HG03521 (cell line): ENCODE results near the gene MYL6.
"Not testable (repeated sequence)": the region's sequence is repeated elsewhere in the genome, so short reads cannot be mapped to it uniquely, and the experiment has no call there.

Experiments
- ATAC-seq: cut with Tn5 transposase; IDR thresholded peaks from one replicate; pipeline ENCODE4 v1.9.1; 2021; ENCODE audit warnings: mild to moderate bottlenecking, moderate library complexity; ENCODE audit not compliant: unreplicated experiment

Gene MYL6

GRCh38 chr12:56189099-56189917 is 31.1 kb downstream of the MYL6 start, which contains the start of gene SMARCC2:
SMARCC2 (minus strand) TSS chr12:56189483; CDS start chr12:56189461, 22 bp downstream.
- peak; percentile 79 for ATAC-seq

- ATAC-seq, result peak; percentile 29
Observed at GRCh38 chr12:56189918-56190694, 31.9 kb downstream of the MYL6 start.

GRCh38 chr12:56190695-56191155 is 32.6 kb downstream of the MYL6 start:
- ATAC-seq, result no peak

DNA sequence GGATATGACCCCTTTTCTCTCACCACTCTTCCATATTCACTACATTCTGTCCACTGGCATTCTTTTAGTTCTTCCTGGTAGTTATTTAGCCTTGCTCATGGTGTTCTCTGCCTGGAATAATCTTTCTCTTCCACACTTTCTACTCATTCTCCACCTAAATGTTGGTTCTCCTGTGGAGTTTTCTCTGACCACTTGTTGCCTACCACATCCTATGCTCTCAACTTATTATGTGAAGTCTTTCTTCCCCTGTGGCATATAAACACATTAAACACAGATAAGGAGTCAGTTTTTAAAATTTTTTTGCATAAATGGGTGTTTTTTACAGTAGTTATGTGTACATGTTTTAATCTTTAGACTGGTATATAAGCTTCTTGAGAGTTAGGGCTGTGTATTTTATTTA is 34.4 kb downstream of the MYL6 start:
- ATAC-seq, result no peak

DNA sequence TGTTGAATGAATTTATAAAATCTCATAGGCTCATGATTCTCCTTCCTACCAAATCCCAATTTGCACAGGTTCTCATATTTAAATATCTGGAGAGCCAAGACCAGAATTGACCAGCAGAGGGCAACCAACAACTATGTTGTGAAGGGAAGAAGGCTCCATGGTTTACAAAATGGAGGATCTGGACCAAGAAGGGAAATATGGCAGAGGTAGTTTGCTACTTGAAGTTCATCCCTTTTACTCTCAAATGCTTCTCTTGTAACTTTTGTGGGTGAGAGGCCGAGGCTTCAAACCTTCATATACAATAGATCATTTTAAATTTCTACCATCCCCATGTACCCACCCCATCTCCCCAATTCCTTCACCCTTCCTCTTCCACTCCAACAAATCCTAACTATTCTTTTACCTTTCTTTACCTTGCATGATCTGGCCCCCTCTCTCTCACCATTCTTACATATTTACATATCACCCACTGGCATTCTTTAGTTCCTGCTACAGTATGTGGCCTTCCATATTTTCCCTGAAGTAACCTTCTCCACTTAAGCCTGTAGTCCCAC is 34.9 kb downstream of the MYL6 start:
- ATAC-seq, result no peak

DNA sequence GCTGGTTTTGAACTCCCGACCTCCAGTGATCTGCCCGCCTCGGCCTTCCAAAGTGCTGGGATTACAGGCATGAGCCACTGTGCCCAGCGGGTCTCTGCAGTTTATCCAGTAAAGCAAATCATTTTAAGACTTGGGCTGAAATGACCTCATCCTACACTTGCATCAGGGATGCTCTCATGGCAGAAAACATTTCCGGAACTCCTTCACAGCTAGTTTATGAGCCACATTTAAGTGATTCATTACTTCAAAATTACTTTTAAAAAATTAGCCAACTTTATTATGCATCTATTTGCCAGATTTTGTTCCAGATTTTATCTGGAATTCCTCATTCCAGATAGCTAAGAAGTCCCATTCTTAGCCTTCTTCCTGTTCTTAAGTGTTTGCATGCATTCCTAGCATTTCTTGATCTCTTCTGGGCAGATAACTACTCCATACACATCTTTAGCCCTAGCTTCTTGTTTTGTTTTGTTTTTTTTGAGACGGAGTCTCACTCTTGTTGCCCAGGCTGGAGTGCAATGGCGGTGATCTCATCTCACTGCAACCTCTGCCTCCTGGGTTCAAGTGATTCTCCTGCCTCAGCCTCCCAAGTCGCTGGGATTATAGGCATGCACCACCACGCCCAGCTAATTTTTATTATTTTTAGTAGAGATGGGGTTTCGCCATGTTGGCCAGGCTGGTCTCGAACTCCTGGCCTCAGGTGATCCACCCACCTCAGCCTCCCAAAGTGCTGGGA is 38.8 kb downstream of the MYL6 start:
- not testable (repeated sequence) for ATAC-seq

DNA sequence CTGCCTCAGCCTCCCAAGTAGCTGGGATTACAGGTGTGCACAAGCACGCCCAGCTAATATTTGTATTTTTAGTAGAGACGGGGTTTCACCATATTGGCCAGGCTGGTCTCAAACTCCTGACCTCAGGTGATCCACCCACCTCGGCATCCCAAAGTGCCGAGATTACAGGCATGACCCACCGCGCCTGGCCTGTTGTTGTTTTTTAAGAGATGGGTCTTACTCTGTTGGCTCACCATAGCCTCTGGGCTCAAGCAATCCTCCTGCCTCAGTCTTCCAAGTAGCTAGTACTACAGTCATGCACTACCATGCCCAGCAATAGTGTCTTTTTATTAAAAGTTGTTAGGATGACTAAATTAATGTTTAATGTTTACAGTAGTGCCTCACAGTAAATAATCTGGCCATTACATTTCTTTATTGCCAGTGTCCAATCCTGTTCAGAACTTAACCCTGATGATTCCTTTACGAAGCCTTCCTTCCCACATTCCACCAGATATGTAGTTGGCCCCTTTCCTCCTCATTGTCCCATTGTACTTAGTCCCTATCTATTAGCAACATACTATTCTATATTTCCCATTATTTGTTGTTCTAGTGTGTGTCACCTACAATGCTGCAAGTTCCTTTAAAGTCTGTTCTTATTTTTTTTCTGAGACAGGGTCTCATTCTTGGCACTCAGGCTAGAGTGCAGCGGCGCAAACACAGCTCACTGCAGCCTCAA is 39.9 kb downstream of the MYL6 start:
- ATAC-seq, result no peak

GRCh38 chr12:56198836-56199235 is 40.7 kb downstream of the MYL6 start:
- ATAC-seq, result no peak

- ATAC-seq, result no peak
Observed at GRCh38 chr12:56202366-56202765, 44.2 kb downstream of the MYL6 start.

DNA sequence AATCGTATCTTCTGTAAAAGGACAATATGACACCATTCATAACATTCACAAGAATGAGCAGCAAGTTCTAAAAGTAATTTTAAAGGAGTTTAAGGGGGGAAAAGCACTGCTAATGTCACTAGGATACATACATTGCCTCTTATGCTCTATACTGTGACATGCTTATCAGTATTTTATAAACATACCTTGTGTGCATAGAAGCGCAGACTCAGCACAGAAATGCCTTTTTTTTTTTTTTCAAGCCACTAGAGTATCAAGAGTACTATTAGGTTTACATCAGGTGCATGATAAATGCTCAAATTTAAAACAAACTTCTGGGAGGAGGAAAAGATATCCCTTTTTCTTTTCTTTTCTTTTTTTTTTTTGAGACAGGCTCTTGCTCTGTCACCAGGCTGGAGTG is 44.7 kb downstream of the MYL6 start:
- no peak for ATAC-seq

DNA sequence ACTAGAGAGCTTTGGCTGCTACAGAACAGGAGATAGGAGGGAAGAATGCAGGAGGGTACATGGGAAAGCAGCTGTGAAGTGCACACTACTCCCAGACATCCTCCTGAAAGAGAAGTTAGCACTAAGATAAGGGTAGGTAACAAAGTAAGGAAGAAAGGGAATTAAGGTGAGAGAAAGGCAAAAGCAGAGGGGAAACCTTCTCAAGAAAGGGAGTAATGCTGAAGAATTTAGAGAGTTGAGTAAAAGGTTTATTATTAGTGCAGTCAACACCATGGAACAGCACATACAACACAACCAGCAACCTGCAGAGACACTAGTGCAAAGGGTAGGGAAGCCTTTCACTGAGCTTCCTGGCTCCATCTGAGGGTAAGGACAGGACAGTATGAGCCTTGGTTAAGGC is 46.1 kb downstream of the MYL6 start:
- ATAC-seq, result no peak

- ATAC-seq, result no peak
Observed at GRCh38 chr12:56205445-56205844, 47.3 kb downstream of the MYL6 start.

DNA sequence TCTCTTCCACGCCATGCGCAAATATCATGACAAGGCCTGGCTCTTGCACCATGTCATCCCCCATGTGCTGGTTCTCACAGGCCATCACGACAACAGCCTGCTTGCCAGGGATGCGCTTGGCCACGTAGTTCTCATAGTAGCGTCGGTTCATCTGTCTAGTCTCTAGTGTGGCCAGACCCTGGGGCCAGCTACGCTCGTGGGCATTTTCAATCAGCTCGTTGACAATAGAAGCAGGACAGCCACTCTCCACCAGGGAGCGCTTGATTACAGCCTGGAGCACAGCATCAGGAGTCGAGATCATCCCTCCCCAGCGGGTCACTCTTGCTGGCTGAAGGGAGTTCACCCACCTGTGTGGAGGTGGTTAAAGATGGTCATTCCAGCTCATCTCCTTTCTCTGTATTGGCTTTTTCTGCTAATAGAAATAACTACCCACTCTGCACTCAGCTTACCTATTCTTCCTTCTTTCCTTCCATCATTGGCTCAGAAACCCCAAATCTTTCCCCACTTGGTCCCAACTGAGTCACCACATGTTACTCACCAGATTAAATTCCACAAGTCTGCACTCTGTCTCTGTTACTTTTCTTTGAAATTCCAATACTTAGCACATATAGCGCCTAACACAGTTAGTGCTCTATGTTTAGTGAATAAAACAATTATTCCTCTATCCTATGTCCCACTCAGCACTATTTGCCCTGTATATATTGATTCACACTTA is 48.5 kb downstream of the MYL6 start:
- ATAC-seq, result no peak

DNA sequence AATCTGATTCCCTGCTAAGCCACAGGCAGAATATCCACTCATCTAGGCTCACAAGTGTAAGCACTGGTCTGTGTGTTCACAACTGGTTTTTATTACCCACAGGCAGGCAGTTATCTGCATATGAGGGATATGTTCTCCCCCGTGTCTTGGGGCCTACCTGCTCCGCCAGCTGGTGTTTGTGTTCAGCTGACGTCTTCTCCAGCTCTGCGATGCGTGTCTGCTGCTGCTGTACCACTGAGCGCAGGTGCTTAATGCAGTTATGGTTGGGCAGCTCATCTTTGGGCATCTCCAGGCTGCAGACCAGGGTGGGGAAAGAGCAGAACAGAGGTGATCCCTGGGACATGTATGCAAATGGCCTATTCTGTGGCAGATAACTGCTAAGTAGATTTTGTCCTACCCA is 49.8 kb downstream of the MYL6 start:
- no peak for ATAC-seq
